ENCODE results near the gene HACD3.
"Not testable (repeated sequence)": the region's sequence is repeated elsewhere in the genome, so short reads cannot be mapped to it uniquely, and the experiment has no call there.

Gene HACD3

GRCh38 chr15:65530318-65531111, at the start of gene HACD3:
HACD3 (plus strand) TSS chr15:65530463; CDS start chr15:65530632, 169 bp downstream.
- peak; percentile 88 for DNase-seq

- no peak for DNase-seq
These were observed 45.4 kb upstream of the HACD3 start for GRCh38 chr15:65484876-65485275.

DNA sequence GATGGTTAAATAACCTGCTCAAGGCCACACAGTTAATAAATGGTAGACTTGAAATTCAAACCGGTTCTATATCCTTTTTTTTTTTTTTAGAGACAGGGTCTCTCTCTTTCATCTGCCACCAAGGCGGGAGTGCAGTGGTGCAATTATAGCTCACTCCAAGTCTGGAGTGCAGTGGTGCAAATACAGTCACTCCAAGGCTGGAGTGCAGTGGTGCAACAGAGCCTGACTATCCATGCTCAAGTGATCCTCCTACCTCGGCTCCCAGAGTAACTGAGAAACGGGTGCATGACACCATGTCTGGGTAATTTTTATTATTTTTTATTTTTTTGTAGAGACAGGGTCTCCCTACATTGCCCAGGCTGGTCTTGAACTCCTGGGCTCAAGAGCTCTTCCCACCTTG, 36.2 kb upstream of the HACD3 start:
- no peak for DNase-seq

DNA sequence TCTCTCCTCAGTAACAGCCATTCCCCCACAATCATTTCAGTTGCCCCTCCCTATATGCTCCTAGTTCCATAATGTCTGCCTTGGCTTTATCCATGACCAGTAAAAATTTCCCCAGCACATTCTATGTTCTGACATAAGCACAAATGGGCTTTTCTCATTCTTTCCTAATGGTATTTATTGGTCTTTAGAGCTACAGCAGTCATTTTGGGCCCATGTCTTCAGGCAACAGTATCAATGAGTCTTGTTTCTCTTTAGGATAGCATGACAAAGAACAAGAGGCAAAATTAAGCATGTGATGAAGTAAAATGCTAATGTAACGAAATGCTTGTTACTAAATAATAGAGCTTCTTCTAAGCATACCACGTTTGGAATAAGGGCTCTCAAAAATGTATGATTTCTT, 20.9 kb upstream of the HACD3 start:
- DNase-seq, result no peak

DNA sequence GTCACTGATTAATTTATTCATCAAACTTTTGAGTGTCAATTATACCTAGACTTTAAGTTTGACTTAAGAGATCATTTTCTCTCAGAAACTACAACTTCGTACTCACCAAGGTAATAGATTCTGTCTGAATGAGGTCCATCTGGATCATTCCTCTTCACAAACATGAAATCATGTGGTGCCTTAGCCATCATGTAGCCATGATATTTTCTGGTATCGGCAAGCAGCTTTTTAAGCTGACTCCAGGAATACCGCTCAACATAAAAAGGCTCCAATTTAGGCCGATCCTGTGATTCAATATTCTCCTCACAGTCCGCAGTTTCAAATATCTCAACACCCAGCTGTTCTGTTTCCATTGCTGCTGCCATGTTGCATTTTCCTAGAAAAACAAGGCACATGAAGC, 18.1 kb upstream of the HACD3 start:
- DNase-seq, result no peak

DNA sequence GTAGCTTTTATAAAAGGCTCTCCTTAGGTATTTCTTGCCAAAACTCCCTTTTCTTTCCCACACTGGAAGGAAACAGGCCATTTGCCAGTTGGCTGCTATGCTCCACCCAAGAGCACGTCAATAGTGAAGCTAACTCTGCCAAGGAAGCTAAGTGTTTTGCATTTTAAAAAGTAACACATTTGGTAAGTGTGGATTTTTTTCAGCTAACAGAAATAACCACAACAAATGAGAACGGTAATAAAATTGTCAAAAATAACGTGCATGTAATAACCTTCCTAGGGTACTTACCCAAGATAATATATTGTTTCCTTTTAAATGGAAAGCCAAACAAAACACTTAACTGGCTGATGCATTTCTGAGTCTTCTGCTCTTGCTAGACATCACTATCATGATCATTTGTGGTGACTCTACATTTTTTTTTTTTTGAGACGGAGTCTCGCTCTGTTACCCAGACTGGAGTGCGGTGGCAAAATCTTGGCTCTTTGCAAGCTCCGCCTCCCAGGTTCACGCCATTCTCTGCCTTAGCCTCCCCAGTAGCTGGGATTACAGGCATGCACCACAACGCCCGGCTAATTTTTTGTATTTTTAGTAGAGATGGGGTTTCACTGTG, 17.4 kb upstream of the HACD3 start:
- DNase-seq, result peak; percentile 32

GRCh38 chr15:65516997-65517865, 13.0 kb upstream of the HACD3 start, which contains the start of gene DPP8:
DPP8 (minus strand) TSS chr15:65517689; CDS start chr15:65512553, 5,136 bp downstream.
- DNase-seq, result peak; percentile 95

GRCh38 chr15:65517866-65518207, 12.4 kb upstream of the HACD3 start:
- no peak for DNase-seq

DNA sequence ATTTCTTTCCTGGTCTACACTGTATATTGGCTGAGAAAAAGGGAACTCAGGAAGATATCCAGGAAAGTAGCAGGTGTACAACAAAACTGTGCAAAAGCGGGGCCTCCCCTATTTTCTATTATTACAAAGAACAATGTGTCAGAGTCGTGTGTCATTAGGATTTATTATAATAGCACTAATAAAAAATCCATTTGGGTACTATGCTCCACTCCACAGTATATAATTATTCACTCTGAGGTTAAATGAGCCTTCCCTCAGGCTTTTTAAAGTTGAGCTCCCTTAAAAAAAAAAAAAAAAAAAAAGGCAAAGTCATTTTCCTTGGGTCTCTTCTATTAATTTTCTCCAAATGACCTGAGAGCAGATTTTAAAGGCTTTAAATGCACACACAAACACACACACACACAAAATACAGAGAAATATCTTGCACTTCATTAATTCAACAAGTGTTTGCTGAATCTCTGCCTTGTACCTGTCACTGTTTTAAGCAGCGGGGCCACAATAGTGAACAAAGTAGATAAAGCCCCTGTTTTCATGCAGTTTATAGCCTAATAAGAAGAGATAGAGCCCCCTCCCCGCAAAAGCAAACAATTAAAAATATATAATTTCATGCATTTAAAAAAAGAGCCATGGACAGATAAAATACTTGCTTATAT, 11.5 kb upstream of the HACD3 start:
- no peak for DNase-seq

- DNase-seq, result peak; percentile 78
These were observed 8.9 kb upstream of the HACD3 start for GRCh38 chr15:65521350-65521749.

GRCh38 chr15:65524226-65524625, 6.0 kb upstream of the HACD3 start:
- no peak for DNase-seq

GRCh38 chr15:65525622-65526021, 4.6 kb upstream of the HACD3 start:
- no peak for DNase-seq

DNA sequence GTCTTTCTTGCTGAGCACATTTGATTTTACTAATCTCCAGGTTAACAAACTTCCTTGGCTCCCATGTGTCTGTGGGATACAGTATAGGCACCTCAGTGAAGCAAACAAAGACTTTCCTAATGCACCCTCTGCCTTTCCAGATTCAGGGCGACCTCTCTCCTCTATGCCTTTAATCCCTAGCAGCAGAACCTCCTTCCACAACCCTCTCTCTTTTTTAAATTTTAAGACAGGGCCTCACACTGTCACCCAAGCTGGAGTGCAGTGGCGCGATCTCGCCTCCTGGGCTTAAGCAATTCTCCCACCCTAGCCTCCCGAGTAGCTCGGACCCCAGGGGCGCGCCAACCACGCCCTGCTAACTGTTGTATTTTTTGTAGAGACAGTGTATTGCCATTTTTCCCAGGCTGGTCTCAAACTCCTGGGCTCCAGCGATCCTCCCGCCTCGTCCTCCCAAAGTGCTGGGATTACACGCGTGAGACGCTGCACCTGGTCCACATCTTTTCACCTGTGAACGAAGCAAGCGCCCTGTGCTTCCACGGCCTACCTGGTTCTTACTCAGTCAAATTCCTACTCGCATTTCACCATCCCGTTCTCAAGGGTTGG, 1.7 kb upstream of the HACD3 start:
- DNase-seq, result no peak

GRCh38 chr15:65529762-65530317, 423 bp upstream of the HACD3 start:
- no peak for DNase-seq

GRCh38 chr15:65532738-65533051, 2.4 kb downstream of the HACD3 start:
- no peak for DNase-seq

DNA sequence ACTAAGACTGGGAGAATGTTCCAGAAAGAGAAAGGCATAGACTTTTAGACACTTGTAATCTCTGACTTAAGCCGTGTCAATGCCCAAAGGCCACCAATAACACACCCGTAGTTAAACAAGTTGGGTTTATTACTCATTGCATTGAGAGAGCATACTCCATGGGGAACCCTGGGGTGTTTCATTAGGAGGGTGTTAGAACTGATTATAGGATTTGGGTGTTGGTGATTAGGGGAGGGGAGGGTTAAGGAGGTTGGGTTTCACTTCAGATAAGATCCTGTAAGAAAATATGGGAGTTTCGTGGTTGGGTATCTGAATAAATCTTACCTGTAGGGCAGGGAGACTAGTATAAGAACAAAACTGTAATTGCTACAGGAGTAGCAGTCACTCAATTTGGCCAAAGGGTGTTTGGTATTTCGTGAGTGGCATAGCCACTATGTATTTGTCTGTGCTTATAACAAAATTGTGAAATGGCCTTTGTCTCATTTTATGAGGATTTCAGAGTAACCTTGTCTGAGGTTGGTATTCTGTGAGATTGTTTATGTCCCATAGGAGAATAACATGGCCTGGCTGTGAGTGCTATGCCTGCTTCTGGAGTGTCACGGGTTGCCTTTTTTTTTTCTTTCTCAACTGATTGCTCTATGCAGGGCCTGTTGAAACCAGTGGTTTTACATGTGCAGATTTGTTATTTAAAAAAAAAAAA, 2.9 kb downstream of the HACD3 start:
- DNase-seq, result peak; percentile 48

GRCh38 chr15:65535192-65535591, 4.9 kb downstream of the HACD3 start:
- DNase-seq, result no peak

GRCh38 chr15:65540314-65540713, 10.1 kb downstream of the HACD3 start:
- DNase-seq, result no peak

- DNase-seq, result no peak
These were observed 11.1 kb downstream of the HACD3 start for GRCh38 chr15:65541231-65541820.

DNA sequence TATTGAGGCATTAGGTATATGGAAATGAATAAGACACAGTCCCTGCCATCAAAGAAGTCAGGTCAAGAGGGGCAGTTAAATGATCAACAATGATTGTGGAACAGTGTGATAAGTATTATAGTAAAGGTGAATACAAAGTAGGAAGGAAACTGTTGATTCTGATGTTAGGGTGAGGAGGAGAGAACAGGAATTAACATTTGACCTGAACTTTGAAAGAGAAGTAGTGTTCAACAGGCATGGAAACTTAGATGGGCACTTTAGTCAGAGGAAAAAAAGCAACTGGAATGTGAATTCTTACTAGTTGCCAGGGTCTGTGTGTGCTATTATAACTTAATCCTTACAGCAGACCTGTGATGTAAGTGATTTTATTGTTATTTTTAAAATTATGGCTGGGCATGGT, 17.6 kb downstream of the HACD3 start:
- no peak for DNase-seq

DNA sequence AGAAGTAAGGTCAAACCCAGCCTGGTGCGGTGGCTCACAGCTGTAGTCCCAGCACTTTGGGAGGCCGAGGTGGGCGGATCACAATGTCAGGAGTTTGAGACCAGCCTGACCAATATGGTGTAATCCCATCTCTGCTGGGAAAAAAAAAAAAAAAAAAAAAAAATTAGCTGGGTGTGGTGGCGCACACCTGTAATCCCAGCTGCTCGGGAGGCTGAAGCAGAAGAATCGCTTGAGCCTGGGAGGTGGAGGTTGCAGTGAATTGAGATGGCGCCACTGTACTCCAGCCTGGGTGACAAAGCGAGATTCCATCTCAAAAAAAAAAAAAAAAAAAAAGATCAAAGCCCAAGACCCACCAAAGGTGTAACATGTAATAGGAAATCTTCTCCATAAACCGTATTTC, 19.0 kb downstream of the HACD3 start:
- not testable (repeated sequence) for DNase-seq
